AML-193 (cell line): ENCODE data around the gene LEFTY2.
"Not testable (repeated sequence)": the region's sequence is repeated elsewhere in the genome, so short reads cannot be mapped to it uniquely, and the experiment has no call there.

Experiments
- DNase-seq, 2 experiments: peaks; one replicate each; lab custom pipeline; 2025; lab: John Stamatoyannopoulos, UW

The LEFTY2 gene

GRCh38 chr1:225903623-225904022 lies 37.4 kb downstream of the LEFTY2 start:
- no peak for DNase-seq

GRCh38 chr1:225899044-225899925 lies 41.7 kb downstream of the LEFTY2 start:
- no peak for DNase-seq

- no peak for DNase-seq
Measured at GRCh38 chr1:225897595-225898514, 43.2 kb downstream of the LEFTY2 start.

DNA sequence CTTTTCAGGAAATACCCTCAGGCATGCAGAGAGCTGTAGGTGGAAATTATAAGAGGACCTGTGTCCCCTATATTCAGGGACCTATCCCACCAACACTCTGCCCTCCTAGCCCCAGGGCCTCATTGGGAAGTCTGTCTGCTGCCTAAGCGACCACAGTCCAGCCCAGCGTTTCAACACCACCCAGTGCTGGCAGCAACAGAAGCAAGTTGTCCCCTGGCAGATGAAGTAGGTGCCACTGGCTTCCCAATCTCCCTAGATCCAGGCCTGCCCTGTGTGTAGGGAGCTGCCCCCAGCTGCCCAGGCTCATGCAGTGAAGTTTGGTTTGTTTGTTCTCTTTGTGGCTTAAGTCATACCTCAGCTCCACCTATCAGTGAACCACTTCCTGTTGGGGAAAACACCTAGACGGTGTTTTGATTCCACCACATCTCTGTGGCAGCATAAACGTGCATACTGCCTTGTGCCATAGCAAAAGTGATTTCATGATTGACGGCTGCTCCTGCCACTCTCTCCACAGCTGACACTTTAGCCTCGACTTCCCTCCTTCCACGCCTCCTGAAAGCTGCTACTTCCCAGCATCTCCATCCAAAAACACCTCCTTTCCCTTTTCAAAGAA lies 44.0 kb downstream of the LEFTY2 start:
- DNase-seq: no peak

GRCh38 chr1:225896494-225896893 lies 44.5 kb downstream of the LEFTY2 start:
- DNase-seq: no peak

- no peak for DNase-seq
Measured at GRCh38 chr1:225892307-225892706, 48.7 kb downstream of the LEFTY2 start.

DNA sequence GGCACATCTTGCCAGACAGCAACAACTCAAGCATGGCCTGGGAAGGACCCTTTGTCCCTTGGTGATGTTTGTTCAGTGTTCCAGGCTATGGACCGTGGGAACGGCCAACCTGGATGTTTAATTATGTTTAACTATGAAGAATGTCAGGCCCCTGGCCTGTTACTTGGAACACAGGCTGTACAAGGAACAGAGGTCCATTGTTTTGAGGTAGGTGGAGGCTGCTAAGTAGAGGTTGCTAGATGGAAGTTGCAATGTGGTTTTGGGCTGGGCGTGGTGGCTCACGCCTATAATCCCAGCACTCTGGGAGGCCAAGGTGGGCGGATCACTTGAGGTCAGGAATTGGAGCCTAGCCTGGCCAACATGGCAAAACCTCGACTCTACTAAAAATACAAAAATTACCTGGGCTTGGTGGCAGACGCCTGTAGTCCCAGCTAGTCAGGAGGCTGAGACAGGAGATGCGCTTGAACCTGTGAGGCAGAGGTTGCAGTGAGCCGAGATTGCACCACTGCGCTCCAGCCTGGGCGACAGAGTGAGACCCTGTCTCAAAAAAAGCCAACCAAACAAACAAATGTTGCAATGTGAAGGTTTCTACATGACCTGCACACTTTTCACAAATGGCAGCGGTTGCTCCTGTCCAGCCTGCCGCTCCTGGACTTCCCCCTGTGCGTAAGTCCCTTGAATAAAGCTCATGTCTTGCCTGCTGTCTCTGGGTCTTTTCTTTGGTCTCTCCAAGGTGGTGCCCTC lies 49.6 kb downstream of the LEFTY2 start:
- DNase-seq: no peak

DNA sequence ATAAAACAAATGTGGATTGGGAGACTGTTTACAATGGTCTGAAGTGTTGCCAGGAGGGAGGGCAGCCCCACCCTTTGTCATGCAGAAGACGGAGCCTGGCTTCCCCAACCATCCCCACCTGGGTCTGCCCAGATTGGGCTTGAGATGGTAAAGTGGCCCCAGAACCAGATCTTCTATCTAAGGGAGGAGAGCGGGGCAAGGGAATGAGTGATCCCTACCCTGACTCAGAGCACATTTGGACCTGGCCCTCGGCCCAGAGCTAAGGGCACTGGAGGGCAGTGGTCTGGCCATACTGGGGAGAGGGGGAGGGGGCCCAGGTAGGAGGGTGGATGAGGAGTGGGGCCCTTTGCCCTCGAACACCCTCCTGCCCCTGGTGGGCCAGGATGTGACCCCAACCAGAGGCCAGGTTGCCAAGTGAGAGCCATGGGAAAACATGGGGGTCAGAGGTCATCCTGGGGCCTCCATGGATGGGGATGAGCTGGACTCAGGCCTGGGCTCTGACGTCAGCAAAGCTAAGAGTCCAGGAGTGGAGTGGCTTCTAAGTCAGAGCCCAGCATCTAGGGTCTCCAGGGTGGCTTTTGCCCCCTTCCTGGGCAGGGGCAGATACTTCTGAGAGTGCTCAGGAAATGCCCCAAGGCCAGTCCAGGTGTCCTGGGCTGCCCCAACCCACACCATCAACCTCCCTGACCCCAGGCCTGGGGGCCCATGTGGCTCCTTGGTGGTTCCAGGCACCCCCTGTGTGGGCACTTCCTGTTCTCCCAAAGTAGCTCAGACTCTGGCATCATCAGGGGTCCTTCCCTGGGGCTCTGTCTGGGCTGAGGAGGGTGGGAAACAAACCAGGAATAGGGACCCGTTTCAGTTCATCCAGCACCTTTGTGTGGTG lies 50.4 kb downstream of the LEFTY2 start:
- DNase-seq: no peak

DNA sequence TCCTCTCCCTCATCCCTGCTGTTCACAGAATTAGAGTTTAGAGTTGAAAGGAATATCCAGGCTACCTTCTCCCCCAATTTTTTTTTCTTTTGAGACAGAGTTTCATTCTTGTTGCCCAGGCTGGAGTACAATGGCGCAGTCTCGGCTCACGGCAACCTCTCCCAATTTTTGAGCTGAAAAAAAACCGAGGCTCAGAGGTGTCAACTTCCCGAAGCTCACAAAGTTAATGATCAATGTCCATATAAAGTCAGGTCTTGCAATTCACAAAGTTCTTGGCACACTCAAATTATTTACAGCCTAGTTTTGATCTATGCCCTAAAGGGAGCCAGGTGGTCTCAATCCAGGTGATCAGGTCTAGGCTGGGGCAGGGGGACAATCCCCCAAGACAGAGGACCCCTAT lies 51.3 kb downstream of the LEFTY2 start:
- no peak for DNase-seq

DNA sequence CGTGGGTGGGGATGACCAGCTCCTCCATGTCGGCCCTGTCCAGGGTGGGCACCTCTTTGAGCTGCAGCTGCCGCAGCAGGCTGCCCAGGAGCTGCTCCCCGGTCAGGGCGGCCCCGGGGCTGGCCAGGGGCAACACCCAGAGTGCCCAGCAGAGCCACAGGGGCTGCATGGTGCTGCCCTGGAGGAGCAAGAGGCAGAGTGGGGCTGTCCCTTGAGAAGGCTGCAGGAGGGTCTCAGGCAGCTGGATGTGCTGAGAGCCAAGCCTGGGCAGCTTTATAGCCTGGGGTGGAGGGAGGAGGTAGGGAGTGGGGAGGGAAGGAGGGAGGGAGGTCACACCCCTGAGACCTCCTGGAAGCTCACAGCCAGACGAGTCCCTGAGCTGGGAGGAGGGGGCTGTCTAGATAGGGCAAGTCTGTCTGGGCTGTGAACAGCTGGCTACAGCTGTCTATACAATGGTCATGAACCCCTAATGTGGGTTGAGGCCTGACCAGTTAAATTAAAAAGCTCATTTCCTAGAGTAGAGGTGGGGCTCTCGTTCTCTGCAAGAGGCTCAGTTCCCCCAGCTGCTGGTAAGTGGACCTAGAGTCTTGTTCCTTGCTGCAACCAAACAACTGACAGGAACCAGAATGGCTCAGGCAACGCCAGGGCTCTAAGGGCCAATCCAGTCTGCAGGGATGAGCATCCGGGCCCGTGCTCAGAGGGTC lies 52.0 kb downstream of the LEFTY2 start, which contains the start of gene LEFTY1:
Gene LEFTY1 (minus strand): TSS at position 249 of the 704 bp plus-strand sequence. CDS start 80 bp downstream, at position 169.
- no peak for DNase-seq

DNA sequence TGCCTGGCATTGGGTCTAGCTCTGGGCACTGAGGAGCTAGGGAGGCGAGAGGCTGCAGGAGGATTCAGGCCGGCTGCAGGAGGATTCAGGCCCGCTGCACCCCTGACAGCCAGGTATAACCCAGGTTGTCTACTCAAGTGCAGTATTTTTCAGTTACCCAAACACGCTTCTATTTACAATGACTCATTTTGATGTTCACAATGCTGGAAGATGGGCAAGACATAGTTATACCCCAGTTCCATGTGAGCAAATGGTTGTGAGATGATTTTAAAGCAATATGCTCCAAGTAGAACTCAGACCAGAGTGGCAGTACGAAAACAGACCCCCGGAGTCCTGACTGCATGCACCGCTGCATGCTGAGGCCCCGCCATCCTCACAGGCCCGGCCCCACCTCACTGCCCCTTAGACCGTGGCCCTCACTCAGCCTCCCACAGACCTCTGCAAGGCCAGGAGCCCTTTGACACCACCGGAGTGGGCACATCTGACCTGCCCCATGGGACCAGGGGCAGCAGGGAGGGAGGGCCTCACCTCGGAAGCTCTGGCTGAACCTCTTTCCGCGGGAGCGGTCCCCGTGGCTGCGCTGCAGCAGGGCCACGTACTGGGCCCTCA lies 52.6 kb downstream of the LEFTY2 start:
- DNase-seq: no peak

DNA sequence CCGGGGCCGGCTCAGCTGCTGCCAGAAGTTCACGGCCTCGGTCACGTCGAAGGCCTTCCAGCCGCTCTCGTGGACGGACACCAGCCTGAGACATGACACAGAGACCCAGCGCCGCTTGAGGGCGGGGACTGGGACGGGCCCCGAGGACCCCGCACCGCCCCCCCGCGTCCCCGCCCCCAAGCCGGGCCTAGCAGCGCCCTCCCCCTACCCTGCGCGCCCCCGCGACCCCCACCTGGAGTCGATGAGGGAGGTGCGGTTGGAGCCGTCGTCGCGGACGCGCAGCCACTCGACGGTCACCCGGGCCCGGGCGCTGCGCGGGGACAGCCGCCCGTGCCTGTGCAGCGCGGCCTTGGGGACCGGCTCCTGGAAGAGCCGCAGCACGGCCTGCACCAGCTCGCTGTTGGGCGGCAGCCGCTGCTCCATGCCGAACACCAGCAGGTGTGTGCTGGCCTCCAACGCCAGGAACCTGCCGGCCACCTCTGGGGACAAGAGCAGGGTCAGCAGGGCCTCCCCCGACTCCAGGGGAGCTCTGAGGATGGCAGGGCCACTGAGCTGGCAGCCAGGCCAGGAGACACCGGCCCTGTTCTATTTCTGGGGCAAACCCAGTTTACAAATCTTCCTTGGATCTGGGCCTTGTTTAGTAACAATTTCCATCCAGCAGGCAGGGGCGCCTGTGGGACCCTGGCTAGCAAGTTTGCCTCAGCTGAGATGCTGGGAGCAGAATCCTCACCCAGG lies 53.3 kb downstream of the LEFTY2 start:
- not testable (repeated sequence) for DNase-seq

DNA sequence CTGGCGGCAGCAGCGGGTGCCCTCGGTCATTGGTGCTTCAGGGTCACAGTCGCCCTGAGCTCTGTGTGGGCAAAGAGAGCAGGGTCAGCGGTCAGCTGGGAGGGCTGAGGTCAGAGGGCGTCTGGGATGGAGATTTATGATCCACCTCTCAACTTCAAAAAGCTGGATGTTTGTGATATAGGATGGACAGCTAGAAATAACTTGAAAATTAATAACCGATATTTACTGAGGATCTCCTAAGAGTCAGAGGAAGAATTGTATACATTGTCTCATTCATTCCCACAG lies 54.0 kb downstream of the LEFTY2 start:
- no peak for DNase-seq
